Measurements from ENCODE around the gene BTN3A1. TPM values are rescaled to one million over a fixed set of nuclear protein-coding genes. Genes with fewer than 3 reads are reported as not detected.

BTN3A1 gene
- total RNA-seq (2021; fragmentation: NEBNext Ultra II Directional; extraction: Animal tissue kit (Norgen Biotek cat#: 25700)) (5.1 and 5.6 TPM in 2 replicates), polyA plus RNA-seq (2011; rRNA removed) (4.4 and 4.7 TPM in 2 replicates), polyA minus RNA-seq (2011; rRNA and poly(A)+ RNA removed) (5.9 and 22.2 TPM in 2 replicates)
- 6.1 TPM for polyA plus RNA-seq (2011; cell fraction: cytosol; rRNA removed)
- 13.8 TPM for polyA plus RNA-seq (2011; cell fraction: nucleus; rRNA removed)
- polyA plus RNA-seq (2012, experiment 1 of 2): 4.9 to 7.4 TPM (median 7.2 TPM) in 4 replicates
- 0.83 TPM for polyA plus RNA-seq (2012, experiment 2 of 2)
- polyA plus RNA-seq (2013, experiment 1 of 2): 5.4 TPM
- 6.0 TPM for polyA plus RNA-seq (2013, experiment 2 of 2)
- 1.8 TPM for polyA minus RNA-seq (2011; cell fraction: cytosol; rRNA and poly(A)+ RNA removed)
- 8.9 TPM for polyA minus RNA-seq (2011; cell fraction: nucleus; rRNA and poly(A)+ RNA removed)
- long read RNA-seq, experiment 1, partial matches to known transcripts: 0 of 3 reads
- long read RNA-seq, experiment 1, other reads (novel, unspliced or antisense): 3 of 3 reads
- long read RNA-seq, experiment 2: 0 reads

DNA sequence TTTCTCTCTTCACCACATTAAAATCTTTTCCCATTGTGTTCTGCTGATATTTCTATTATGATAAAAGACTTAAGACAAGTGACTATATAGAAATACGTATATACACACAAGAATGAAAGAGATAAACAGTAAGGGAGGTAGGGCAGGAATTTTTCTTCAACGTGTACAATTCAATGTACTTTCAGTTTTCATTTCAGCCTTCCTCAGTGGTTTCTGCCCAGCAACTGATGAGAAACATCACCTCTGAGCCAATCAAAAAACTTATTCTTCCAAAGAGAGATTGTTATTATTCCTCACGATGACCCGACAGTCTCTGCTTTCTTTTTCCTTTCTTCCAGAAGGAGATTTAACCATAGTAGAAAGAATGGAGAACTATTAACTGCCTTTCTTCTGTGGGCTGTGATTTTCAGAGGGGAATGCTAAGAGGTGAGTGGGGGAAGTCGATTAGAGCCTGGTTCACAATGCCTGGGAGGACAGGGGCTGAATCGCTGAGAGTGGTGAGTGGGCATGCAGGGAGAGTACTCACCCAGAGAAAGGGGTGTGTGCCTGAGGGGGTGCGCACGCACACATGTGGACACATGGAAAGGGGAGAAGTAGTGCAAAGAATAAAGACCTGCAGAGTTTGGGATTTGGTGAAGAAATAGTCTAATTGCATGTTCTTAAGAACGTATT is at the start of gene BTN3A1:
BTN3A1 (plus strand) TSS at position 289 of the 672 bp plus-strand sequence. CDS start 3,289 bp downstream, outside the sequence.
- Histone ChIP-seq H3K27ac (ENCODE audit: low read depth, low read length) (0 out of 2 replicates have a peak within 1 kb of the TSS, but pooled peaks have one; percentile 23), H3K23ac (ENCODE audit: insufficient read length) (no peak within 1 kb of the TSS), H3K79me1 (ENCODE audit: low read depth, low read length) (no peaks in the 10 kb centered on the region), H4K8ac (ENCODE audit: extremely low read depth, insufficient read depth, low read length) (no peak within 1 kb of the TSS), H3K4me1 (replicated peaks in 1 of 4; ENCODE audit: control insufficient read depth in 3 of 4, insufficient read depth in 4 of 4, low read length in 3 of 4) (peaks cover 0 to 2% (median 0%) of the 10 kb centered on the region in 4 experiments; a peak in 1 of 7 replicates), H2BK120ac (replicated peaks; ENCODE audit: low read depth, low read length) (no peak within 1 kb of the TSS), H3K4me3 (ENCODE audit: extremely low read depth in 1 of 4, insufficient read depth in 2 of 4, low read depth in 3 of 4, low read length in 4 of 4) (peak within 1 kb of the TSS; percentile 45 to 77 (median 60); a peak in 7 of 8 replicates), H3K9ac (replicated peaks in 1 of 4; ENCODE audit: extremely low read depth in 1 of 4, low read depth in 3 of 4, low read length in 3 of 4) (peak within 1 kb of the TSS; percentile 1 to 77 (median 44); a peak in 6 of 7 replicates), H3K23me2 (ENCODE audit: low read depth, low read length) (no peaks in the 10 kb centered on the region; the same call in 1 of the 2 replicates), H3K14ac (ENCODE audit: insufficient read length) (no peak within 1 kb of the TSS), H2BK12ac (ENCODE audit: low read depth, low read length) (no peak within 1 kb of the TSS), H2BK15ac (ENCODE audit: low read length) (no peak within 1 kb of the TSS), H2BK5ac (ENCODE audit: low read depth, low read length) (peak within 1 kb of the TSS; percentile 55; the same call in 1 of the 2 replicates), H3K18ac (ENCODE audit: extremely low read depth, low read length) (no peak within 1 kb of the TSS), H2AK5ac (ENCODE audit: low read depth, low read length) (no peak within 1 kb of the TSS), H2AFZ (ENCODE audit: low read length) (peak within 1 kb of the TSS; percentile 100), H3K4me2 (ENCODE audit: insufficient read depth in 1 of 2, low read depth in 2 of 2, low read length in 2 of 2) (peak within 1 kb of the TSS; percentile 65 to 72), H3K56ac (replicated peaks; ENCODE audit: insufficient read length, low read depth, low read length) (no peak within 1 kb of the TSS), H4K20me1 (replicated peaks in 1 of 2; ENCODE audit: control insufficient read depth in 1 of 2, insufficient read depth in 2 of 2, low read length in 2 of 2) (no peaks in the 10 kb centered on the region), H4K5ac (ENCODE audit: insufficient read length, low read depth, low read length) (no peak within 1 kb of the TSS), H3K79me2 (ENCODE audit: control insufficient read depth in 1 of 2, insufficient read depth in 2 of 2, low read length in 2 of 2) (no peaks in the 10 kb centered on the region), H3K36me3 (ENCODE audit: control insufficient read depth in 2 of 4, insufficient read depth in 4 of 4, low read length in 3 of 4) (no peaks in the 10 kb centered on the region), H3K27me3 (replicated peaks in 1 of 4; ENCODE audit: control insufficient read depth in 3 of 4, extremely low read depth in 1 of 4, insufficient read depth in 3 of 4, low read length in 3 of 4) (no peaks in the 10 kb centered on the region), H4K91ac (replicated peaks; ENCODE audit: insufficient read length, low read length) (no peak within 1 kb of the TSS), H3K9me3 (ENCODE audit: insufficient read depth in 2 of 2, low read depth in 1 of 2, low read length in 1 of 2) (no peaks in the 10 kb centered on the region), H3K4ac (replicated peaks; ENCODE audit: insufficient read length, low read depth, low read length) (no peak within 1 kb of the TSS), H2BK20ac (ENCODE audit: low read length) (no peak within 1 kb of the TSS)
- DNase-seq (ENCODE audit: low read depth in 1 of 2, low spot score in 2 of 2): peak in 1 of 2 experiments; percentile 71
- WGBS, 2 experiments (ENCODE audit: extremely low coverage in 1 of 2, insufficient coverage in 1 of 2, insufficient read length in 1 of 2, insufficient replicate concordance in 2 of 2, low coverage in 1 of 2, low lambda C conversion rate in 2 of 2, missing lambda C conversion rate in 1 of 2): 17% methylated on average over 8 of the region's 9 CpGs; no CpG with 5 or more reads in 1 of the 2 experiments
- CTCF ChIA-PET (ENCODE audit: partially characterized antibody): interaction anchor here (0.6 kb wide), 1 partner anchor 96 kb away, joined by 3 read pairs; no protein-coding TSS in a partner anchor
- POLR2A ChIA-PET (ENCODE audit: partially characterized antibody): interaction anchor here (0.8 to 0.9 kb wide), 2 partner anchors 10 to 658 kb away, joined by 3 read pairs; no protein-coding TSS in a partner anchor
- TF ChIP-seq SUZ12 (IDR thresholded peaks at IDR 0.05; ENCODE audit: low read length): no peak
- 0 out of 2 replicates have a peak, but pooled peaks have one; percentile 45 for TF ChIP-seq TAF1 (IDR thresholded peaks at IDR 0.05; ENCODE audit: low read depth, low read length)
- TF ChIP-seq NRF1 (IDR thresholded peaks at IDR 0.05; ENCODE audit: low read depth, low read length): peak; percentile 20; the same call in 1 of the 2 replicates
- TF ChIP-seq BACH1 (IDR thresholded peaks at IDR 0.05; ENCODE audit: low read length): no peak
- peak; percentile 38; the same call in 1 of the 2 replicates for TF ChIP-seq KDM1A (IDR thresholded peaks at IDR 0.05; ENCODE audit: borderline replicate concordance, low read length)
- TF ChIP-seq ASH2L (IDR thresholded peaks at IDR 0.05; ENCODE audit: low read length): no peak
- peak; percentile 91 for TF ChIP-seq CREB1 (IDR thresholded peaks at IDR 0.05)
- peak; percentile 96 for TF ChIP-seq RFX5 (IDR thresholded peaks at IDR 0.05; ENCODE audit: borderline replicate concordance, low read depth, low read length)
- no peak for TF ChIP-seq SRF (IDR thresholded peaks at IDR 0.05; ENCODE audit: low read depth, low read length)
- FAIRE-seq: peak; percentile 28

All from H1 (cell line).